Measurements from ENCODE around the gene DOCK9. TPM values are rescaled to one million over a fixed set of nuclear protein-coding genes. Genes with fewer than 3 reads are reported as not detected.

The DOCK9 gene, protein sequence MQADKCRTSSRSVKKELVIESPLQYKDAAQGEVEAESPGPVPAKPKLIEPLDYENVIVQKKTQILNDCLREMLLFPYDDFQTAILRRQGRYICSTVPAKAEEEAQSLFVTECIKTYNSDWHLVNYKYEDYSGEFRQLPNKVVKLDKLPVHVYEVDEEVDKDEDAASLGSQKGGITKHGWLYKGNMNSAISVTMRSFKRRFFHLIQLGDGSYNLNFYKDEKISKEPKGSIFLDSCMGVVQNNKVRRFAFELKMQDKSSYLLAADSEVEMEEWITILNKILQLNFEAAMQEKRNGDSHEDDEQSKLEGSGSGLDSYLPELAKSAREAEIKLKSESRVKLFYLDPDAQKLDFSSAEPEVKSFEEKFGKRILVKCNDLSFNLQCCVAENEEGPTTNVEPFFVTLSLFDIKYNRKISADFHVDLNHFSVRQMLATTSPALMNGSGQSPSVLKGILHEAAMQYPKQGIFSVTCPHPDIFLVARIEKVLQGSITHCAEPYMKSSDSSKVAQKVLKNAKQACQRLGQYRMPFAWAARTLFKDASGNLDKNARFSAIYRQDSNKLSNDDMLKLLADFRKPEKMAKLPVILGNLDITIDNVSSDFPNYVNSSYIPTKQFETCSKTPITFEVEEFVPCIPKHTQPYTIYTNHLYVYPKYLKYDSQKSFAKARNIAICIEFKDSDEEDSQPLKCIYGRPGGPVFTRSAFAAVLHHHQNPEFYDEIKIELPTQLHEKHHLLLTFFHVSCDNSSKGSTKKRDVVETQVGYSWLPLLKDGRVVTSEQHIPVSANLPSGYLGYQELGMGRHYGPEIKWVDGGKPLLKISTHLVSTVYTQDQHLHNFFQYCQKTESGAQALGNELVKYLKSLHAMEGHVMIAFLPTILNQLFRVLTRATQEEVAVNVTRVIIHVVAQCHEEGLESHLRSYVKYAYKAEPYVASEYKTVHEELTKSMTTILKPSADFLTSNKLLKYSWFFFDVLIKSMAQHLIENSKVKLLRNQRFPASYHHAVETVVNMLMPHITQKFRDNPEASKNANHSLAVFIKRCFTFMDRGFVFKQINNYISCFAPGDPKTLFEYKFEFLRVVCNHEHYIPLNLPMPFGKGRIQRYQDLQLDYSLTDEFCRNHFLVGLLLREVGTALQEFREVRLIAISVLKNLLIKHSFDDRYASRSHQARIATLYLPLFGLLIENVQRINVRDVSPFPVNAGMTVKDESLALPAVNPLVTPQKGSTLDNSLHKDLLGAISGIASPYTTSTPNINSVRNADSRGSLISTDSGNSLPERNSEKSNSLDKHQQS (N-terminal part only)
- total RNA-seq = 72.2 TPM

DNA sequence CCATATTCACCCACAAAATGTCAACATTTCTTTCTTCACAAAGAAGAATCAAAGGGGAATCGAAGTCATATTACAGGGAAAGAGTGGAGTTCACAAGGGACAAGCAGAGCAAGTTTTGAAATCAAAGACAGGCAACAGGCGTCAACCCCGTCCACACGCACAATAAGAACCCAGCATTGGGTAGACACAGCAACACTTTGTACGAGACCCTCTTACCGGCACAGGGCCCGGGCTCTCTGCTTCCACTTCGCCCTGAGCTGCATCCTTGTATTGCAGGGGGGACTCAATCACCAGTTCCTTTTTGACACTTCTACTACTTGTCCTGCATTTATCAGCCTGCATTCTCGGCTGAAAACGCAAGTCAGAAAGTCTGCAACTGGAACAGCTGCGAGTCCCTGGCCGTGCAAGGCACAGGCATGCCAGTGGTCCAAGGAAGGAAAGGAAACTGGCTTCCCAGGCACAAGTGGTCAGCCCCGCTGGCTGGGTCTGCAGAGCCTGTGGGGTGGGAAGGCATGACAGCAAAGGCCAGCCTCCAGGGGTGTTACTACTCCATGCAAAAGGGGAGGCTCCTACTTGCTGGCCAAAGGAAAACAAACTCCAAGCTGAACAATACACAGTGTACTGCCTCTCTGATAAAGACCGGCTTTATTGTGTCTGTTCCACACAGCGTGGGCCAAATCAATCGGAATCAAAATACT is at the start of gene DOCK9:
Gene DOCK9 (minus strand): TSS at position 497 of the 698 bp plus-strand sequence. CDS start 155 bp downstream, at position 342.
- DNase-seq (ENCODE audit: low spot score) = peak; percentile 52

DNA sequence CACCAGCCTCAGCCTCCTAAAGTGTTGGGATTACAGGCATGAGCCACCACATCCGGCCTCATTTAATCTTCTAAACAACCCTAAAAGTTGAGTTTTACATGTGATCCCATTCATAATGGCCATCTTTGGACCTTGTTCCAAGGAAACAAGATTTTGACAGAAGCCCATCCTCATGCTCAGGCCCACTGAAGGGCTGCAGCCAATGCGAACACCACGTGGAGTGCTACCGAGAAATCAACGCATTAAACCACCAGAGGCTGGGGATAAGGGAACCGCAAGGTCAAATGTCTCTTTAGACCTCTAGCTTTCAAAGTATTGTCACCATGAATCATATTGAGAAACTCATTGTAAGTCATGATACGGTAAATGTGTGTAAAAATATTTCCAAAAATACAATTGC is 49.4 kb upstream of the DOCK9 start:
- no peak for DNase-seq (ENCODE audit: low spot score)

DNA sequence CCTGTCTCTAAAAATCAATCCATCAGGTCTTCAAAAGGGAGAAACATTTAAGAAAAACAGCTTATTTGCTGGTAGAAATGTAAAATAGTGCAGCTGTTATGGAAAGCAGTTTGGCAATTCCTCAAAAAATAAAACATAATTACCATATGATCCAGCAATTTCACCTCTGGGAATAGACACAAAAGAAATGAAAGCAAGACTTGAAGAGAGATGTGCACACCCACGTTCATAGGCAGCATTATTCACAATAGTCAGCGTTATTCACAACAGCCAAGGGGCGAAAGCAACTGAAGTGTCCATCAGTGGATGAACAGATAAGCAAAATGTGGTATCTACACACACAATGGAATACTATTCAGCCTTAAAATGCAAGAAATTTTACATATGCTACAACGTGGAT is 45.1 kb upstream of the DOCK9 start:
- DNase-seq (ENCODE audit: low spot score) = no peak

DNA sequence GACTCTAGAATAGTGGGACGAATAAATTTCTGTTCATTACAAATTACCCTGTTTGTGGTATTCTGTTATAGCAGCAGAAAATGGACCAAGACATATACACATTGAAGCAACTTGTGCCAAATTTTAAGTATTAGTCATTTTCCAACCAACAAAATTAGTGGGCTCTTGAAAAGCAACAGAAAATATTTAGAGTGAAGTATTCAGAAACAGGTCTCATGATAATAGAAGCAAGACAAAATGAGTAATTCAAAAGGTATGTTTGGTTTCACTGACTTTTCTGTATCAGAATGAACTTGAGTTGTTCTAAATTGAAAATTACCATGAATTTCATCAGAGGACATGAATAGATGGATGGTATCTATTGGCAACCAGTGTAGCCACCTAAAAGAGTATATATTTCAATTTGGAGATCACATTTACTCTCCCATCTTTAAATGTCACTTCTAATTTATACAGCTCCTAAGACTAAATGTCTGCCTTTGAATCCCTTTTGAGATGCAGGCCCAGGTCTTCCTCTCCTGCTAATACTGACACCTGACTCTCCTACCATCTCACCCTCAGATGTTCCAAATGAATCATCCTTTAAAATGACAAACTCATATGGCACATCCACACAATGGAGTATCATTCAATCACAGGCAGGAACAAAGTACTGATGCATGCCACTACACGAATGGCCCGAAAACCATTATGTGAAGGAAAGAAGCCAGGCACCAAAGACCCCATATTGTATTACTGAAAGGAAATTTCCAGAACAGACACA is 40.7 kb upstream of the DOCK9 start:
- no peak for DNase-seq (ENCODE audit: low spot score)

DNA sequence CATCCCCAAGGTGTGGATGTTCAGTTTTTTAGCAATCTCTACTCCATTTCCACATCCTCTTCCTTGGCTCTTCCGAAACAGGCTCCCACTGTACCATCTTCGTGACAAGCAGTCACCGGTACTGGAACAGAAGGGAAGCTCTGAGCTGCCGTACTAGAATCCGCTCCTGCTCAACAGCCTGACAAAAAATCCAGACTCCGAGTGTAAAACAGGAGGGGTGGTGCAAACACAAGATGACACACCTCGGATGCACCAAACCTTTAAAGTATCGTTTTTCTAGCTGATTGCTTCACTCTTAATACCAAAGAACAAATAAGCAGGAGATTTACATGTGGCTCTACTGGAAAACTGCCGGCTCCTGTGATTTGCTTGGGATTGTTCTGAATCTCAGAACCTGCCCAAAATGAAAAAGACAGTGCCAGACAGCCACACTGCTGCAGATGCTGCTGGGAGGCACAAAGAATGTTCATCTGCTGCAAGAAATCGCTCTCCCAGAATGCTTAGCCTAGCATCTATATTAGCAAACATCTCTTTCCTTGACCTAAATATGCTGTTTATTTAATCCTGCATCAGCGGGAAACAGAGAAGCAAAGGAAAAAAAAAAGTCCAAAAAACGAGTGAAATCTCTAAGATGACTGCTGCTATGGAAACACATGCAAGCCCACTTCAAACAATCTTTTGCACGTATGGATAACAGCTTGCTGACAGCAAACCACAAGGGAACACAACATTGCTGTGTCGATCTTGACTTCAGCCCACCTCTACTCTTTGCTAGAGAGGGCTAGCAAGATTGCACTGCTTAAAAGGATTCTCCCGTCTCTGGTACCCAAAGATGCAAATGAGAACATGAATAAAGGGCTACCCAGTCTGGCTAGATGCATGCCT is 38.0 kb upstream of the DOCK9 start:
- DNase-seq (ENCODE audit: low spot score) = no peak

DNA sequence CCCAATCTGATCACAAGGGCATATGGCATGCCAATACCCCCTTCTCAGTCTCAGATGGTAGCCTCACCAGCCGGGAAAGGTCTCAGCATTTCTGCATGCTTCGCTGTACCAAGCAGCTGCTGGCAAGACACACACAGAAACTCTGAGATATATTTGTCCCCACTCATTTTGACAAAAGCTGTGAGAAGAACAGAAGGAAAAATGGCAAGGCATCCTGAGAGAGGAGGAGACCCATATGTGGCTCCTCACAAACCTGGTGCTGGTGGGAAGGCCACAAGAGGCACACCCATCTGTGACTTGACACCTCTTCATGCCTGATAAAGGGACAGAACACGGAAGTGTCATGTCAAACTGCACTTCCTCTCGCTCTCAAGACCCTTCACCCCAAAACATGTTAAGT is 36.7 kb upstream of the DOCK9 start:
- DNase-seq (ENCODE audit: low spot score) = no peak

DNA sequence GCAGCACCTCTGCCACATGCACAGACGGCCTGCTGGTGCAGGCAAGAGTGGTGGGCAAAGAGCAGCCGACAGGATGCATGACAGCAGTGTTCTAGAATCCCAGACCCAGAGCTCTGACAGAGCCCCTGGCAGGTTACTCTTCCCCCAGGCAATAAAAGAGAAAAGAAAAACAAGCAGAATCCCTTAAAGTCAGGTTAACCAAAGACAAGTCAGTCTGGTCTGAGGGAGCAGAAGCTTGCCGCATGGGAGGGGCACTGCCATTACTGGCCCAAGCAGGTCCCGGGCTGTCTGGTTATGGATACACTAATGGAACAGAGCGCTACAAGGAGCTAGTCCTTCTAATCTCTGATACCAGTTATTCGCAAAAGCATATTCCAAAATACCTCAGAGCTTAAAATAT is 36.1 kb upstream of the DOCK9 start:
- no peak for DNase-seq (ENCODE audit: low spot score)

DNA sequence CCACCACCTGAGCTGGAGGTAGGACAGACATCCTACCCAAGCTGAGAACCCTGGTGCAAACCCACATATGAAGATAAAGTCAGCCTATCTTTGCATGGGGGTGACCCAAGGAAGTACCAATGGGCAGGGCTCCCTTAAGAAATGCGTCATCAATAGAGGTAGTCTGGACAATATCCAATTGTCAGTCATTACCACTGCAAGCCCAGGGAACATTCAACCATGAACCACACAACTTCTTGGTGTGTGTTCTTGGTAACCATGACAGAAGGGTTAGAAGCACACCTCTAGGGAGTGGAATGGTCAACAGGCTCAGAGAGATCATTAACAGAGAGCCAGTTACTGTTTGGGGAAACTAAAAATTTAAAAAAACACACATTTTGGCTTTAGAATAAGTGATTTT is 34.7 kb upstream of the DOCK9 start:
- no peak for DNase-seq (ENCODE audit: low spot score)

DNA sequence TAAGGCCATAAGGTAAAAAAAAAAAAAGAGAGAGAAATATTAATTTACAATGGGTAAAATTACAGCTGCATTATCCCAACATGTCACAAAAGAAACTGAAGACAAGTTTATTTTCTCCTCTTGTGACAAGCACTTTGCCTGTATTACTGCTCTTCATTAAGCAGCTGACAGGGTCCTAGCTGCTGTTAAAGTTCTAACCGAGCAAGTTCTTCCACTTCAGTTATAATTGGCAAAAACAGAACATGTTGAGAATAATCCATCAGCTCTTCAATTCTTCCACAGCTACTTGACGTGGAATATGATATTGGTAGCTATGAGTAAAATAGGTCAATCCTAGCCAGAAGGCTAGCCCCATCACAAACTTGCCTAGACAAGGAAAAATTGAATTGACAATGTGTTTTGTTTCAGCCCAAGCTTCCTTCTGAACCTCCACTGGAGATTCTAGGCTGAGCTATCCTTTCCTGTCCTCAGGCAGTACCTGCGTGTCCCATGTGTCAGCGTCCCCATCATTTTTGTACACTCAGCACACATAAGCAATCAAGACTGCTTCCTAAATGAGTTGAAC is 32.2 kb upstream of the DOCK9 start:
- DNase-seq (ENCODE audit: low spot score) = no peak

DNA sequence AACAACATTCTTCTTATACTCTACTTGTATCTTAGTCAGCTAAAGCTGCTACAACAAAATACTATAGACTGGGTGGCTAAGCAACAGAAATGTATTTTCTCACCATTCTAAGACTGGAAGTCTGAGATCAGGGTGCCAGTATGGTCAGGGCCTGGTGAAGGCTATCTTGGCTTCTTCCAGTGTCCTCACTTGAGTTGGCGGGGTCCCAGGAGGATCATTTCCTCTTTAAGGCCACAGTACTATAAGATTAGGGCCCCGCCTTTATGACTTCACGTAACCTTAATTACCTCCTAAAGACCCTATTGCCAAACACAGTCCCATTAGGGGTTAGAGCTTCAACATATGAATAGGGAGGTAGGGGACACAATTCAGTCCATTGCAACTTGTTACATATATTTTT is 30.7 kb upstream of the DOCK9 start:
- DNase-seq (ENCODE audit: low spot score) = no peak

DNA sequence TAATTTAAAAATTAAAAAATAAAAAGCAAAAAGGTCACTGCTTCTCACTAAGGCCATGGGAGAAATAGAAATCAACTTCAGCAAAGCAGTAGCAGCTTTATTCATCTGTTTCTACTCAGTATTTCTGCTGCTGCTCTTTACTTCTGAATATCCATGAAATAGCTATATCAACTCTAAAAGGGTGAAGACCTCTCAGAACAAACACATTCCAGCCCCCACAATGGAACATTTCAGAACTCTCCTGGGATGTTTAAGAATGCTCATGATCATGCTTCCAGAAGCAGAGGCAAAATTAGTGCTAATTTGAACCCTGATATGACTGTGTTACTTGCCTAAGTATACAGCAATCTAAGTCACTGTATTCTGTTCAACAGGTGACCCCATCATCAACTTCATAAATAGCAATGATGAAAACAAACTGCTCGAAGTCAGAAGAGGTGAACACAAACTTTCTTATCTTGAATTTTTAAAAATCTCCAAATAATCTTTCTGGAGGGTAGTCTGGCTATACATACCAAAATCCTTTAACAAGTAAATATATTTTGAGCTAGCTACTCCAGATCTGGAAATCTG is 29.6 kb upstream of the DOCK9 start:
- no peak for DNase-seq (ENCODE audit: low spot score)

DNA sequence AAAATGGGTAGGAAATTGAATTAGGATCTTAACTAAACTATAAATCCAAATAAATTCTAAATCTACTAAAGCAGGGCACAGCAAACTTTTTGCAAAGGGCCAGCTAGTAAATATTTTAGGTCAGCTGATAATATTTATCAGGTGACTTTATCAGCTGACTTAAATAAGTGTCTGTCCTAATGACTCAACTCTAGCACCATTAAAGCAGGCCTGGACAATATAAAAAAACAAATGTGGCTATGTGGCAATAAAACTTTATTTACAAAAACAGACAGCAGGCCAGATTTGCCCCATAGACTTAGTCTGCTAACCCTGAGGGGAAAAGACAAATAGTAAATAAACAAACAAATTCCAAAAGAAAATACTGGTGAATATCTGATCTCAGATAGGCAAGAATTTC is 27.7 kb upstream of the DOCK9 start:
- no peak for DNase-seq (ENCODE audit: low spot score)

DNA sequence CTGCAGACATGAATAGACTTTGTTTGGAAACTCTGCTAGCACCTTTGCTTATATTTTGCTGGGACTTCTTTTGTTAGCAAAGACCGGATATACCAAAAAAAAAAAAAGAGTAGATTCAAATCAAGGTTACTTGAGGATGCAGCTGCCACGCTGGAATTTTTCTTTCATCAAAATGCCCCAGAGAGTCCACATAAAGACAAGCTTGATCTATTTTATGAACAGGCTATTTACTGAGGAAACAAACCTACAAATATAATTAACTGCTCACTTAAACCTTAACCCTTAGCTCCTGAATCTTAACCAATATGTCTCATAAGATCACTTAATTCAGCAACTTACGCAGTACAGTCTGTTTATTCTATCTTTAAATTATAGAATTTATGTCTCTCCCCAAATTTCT is 27.1 kb upstream of the DOCK9 start:
- no peak for DNase-seq (ENCODE audit: low spot score)

DNA sequence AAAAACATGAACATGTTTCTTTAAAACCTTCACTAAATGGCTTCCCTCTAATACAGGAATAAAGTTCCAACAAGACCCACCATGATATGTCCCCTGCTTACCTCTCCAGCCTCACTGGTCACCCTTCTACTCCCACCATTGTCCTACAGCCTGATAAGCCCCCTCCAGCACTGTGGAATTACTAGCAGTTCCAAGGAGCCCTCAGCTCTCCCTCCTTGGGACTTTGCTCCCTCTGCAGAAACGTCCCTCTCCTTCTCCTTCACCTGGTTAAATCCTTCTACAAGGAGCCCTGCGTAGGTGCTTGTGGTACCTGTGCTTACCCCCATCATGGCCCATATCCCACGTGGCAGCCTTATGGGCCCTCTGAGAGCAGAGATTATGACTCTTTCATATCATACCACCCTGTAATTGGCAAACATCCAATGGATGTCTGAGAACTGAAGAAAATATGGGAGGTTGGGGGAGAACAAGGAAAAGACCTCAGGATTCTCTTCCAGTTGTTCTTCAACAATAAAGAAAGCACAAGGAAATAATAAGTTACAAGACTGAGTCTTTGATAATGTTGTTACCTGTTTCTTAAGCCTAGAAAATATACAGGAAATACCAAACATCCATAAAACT is 26.1 kb upstream of the DOCK9 start:
- DNase-seq (ENCODE audit: low spot score) = no peak

DNA sequence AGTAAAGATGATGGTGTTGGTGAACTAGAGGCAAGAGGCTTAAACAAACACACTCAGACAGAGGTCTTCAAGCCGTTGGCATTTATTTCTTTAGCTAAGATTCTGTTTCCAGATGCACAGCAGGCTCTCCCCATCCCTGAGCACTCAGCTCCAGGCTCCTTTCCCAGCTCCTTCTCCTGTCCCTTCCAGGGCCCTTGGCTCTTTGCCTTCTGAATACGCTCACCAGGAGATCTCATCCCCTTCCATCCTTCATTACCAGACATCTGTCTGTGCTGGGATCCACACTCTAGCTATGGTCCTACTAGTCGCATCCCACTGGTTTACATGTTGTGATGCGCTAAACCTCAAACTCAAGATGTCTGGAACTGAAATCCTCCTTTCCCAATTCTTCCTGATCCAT is 25.3 kb upstream of the DOCK9 start:
- no peak for DNase-seq (ENCODE audit: low spot score)

DNA sequence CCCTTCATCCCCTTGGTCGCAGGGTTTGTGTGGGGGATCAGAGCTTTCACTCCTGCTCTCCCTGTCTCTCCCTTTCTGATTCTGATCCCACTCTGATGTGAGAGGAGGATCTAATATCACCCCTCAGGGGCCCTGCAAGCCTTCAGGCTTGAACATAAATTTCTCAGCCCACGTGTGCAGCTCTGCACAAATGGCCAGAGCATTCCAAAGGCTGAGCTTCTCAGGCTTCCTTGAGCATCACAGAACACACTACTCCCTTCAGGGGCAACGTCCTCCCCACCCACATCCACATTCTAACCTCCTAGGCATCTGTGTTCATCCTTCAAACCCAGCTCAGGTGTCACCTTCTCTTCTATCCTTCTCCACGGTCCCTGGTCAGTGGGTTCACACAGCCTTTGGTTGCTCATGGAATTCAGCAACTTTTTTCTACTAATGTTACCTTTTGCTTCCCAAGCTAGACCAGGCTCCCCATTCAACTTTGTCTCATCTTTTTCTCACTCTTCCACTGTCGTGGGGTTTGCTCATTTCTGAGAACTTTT is 24.4 kb upstream of the DOCK9 start:
- DNase-seq (ENCODE audit: low spot score) = no peak

DNA sequence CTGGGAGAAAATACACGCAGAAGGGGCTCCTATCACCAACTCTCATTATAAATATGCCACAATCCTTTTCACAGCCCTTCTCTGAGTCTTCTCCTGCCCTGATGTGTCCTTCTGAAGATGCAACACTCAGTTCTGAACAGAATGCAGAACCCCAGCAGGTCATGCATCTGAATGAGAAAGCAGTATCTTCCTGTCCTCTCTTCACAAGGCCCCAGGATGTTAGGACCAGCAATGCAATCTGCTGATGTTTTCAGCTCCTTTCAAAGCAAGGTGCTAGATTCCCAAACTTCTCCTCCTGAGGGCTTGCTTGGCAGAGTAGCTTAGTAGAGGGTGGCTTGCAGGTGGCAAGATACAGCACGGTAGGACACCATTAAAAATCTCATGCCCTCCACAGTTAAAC is 22.3 kb upstream of the DOCK9 start:
- DNase-seq (ENCODE audit: low spot score) = no peak

DNA sequence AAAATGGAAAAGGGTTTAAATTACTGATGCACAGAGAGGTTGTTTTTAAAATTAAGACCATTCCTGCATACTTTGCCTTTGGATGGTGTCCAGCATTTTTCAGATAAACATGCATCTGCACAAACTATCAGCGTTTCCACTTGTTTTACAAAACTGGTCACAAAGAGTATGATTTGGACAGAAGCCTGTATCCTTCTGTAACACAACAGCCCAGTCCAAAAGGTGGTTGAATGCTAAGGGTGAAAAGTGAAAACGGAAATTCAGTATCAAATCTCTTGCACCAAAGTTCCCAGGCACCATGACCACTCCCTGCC is 21.7 kb upstream of the DOCK9 start:
- DNase-seq (ENCODE audit: low spot score) = no peak

Measured in mucosa of gallbladder (tissue), 1 donor.